ENCODE data around the gene SCN4B.

The SCN4B gene

GRCh38 chr11:118172356-118172755 is 19.7 kb upstream of the SCN4B start:
- no peak for DNase-seq

GRCh38 chr11:118171269-118172062 is 18.8 kb upstream of the SCN4B start:
- DNase-seq: peak; percentile 75

GRCh38 chr11:118170882-118171268 is 18.3 kb upstream of the SCN4B start:
- no peak for DNase-seq

- DNase-seq: no peak
Measured at GRCh38 chr11:118170231-118170630, 17.6 kb upstream of the SCN4B start.

- DNase-seq: no peak
Measured at GRCh38 chr11:118169300-118170140, 16.9 kb upstream of the SCN4B start.

GRCh38 chr11:118168751-118169150 is 16.1 kb upstream of the SCN4B start:
- no peak for DNase-seq

GRCh38 chr11:118168316-118168715 is 15.7 kb upstream of the SCN4B start:
- DNase-seq: no peak

GRCh38 chr11:118167906-118168305 is 15.3 kb upstream of the SCN4B start:
- no peak for DNase-seq

- no peak for DNase-seq
Measured at GRCh38 chr11:118167253-118167652, 14.6 kb upstream of the SCN4B start.

- no peak for DNase-seq
Measured at GRCh38 chr11:118166641-118167040, 14.0 kb upstream of the SCN4B start.

- DNase-seq: no peak
Measured at GRCh38 chr11:118164885-118165284, 12.3 kb upstream of the SCN4B start.

GRCh38 chr11:118163494-118163893 is 10.9 kb upstream of the SCN4B start:
- DNase-seq: no peak

GRCh38 chr11:118162846-118163245 is 10.2 kb upstream of the SCN4B start:
- no peak for DNase-seq

GRCh38 chr11:118161786-118162185 is 9.2 kb upstream of the SCN4B start:
- DNase-seq: no peak

- no peak for DNase-seq
Measured at GRCh38 chr11:118157186-118157895, 4.7 kb upstream of the SCN4B start.

GRCh38 chr11:118156531-118157185 is 4.0 kb upstream of the SCN4B start:
- no peak for DNase-seq

GRCh38 chr11:118155776-118156530 is 3.3 kb upstream of the SCN4B start:
- no peak for DNase-seq

GRCh38 chr11:118154641-118155040 is 2.0 kb upstream of the SCN4B start:
- DNase-seq: no peak

GRCh38 chr11:118153976-118154375 is 1.4 kb upstream of the SCN4B start:
- DNase-seq: no peak

- DNase-seq: no peak
Measured at GRCh38 chr11:118153516-118153915, 893 bp upstream of the SCN4B start.

- DNase-seq: no peak
Measured at GRCh38 chr11:118152020-118152551, 537 bp downstream of the SCN4B start.

GRCh38 chr11:118151431-118151830 is 1.2 kb downstream of the SCN4B start:
- DNase-seq: no peak
